Smooth muscle cell (in vitro differentiated cells): ENCODE data around the gene CNNM2. TPM values are rescaled to one million over a fixed set of nuclear protein-coding genes. Genes with fewer than 3 reads are reported as not detected.

ENCODE experiments used
- DNase-seq: peaks from one replicate; lab custom pipeline; 2025; ENCODE audit not compliant: unreplicated experiment; lab: John Stamatoyannopoulos, UW
- H2AFZ ChIP-seq: fragments of 200-600 bp; sonication (generic); 2 replicates; pipeline ENCODE4 v1.6.0; 2016; ENCODE audit warnings: antibody characterized with exemption, low read depth, mild to moderate bottlenecking
- H3F3A ChIP-seq: fragments of 200-600 bp; sonication (generic); 2 replicates; pipeline ENCODE4 v1.6.0; 2017; ENCODE audit warnings: antibody characterized with exemption, low read depth
- H3K27ac ChIP-seq: fragments of 200-600 bp; sonication (generic); 2 replicates; pipeline ENCODE4 v1.5.1; 2016; ENCODE audit warnings: low read depth, mild to moderate bottlenecking
- H3K27me3 ChIP-seq: fragments of 200-600 bp; sonication (generic); 2 replicates; pipeline ENCODE4 v1.6.1; 2016; ENCODE audit warnings: low read depth, mild to moderate bottlenecking
- H3K36me3 ChIP-seq: fragments of 200-600 bp; sonication (generic); 2 replicates; pipeline ENCODE4 v1.5.1; 2016; ENCODE audit warnings: low read depth
- H3K4me1 ChIP-seq: fragments of 200-600 bp; sonication (generic); 2 replicates; pipeline ENCODE4 v1.5.1; 2016; ENCODE audit warnings: low read depth
- H3K4me2 ChIP-seq: fragments of 200-600 bp; sonication (generic); 2 replicates; pipeline ENCODE4 v1.6.0; 2016; ENCODE audit warnings: mild to moderate bottlenecking
- H3K4me3 ChIP-seq: fragments of 200-600 bp; sonication (generic); 2 replicates; pipeline ENCODE4 v1.5.1; 2016; ENCODE audit warnings: mild to moderate bottlenecking
- H3K79me2 ChIP-seq: fragments of 200-600 bp; sonication (generic); 2 replicates; pipeline ENCODE4 v1.6.0; 2016; ENCODE audit warnings: low read depth, mild to moderate bottlenecking
- H3K9ac ChIP-seq: fragments of 200-600 bp; sonication (generic); 2 replicates; pipeline ENCODE4 v1.6.0; 2016; ENCODE audit warnings: low read depth
- H3K9me3 ChIP-seq: fragments of 200-600 bp; sonication (generic); replicated peaks from 2 replicates; pipeline ENCODE4 v1.5.1; 2016; ENCODE audit warnings: low read depth
- H4K20me1 ChIP-seq: fragments of 200-600 bp; sonication (generic); 2 replicates; pipeline ENCODE4 v1.6.0; 2016; ENCODE audit warnings: low read depth
- CTCF ChIP-seq: fragments of 200-600 bp; sonication (generic); IDR thresholded peaks from 2 replicates; pipeline ENCODE4 v1.5.1; 2017; ENCODE audit warnings: borderline replicate concordance, mild to moderate bottlenecking, antibody characterized with exemption; ENCODE audit not compliant: insufficient read depth, poor library complexity, severe bottlenecking
- WGBS: methylation state at CpG from one replicate; pipeline ENCODE4 v1.1.7; 2016; ENCODE audit warnings: low lambda C conversion rate; 5-methylcytosine and 5-hydroxymethylcytosine counted together
- polyA plus RNA-seq: library from polyadenylated mRNA; unstranded; fragments of >200 nt; fragmentation: Nextera tagmentation; extraction: Ambion mirVana; gene quantifications from 2 replicates; pipeline ENCODE4 v1.2.1, GENCODE V29; 2016
- total RNA-seq: library from RNA; depleted of rRNA; stranded (reverse); fragments of >200 nt; gene quantifications from 2 replicates; pipeline ENCODE4 v1.2.3, GENCODE V29; 2014

Gene CNNM2
- total and polyA plus RNA-seq, 2 experiments from 2014 or later = 5.5 to 8.4 TPM

- Histone ChIP-seq H3K27ac (no peak overlapping the region), H3K27me3 (no peaks in the 10 kb centered on the region), H3K9me3 (no peaks in the 10 kb centered on the region), H2AFZ (no peak overlapping the region), H3K4me2 (no peak overlapping the region), H3K4me1 (peaks cover 17% of the 10 kb centered on the region), H3K36me3 (no peaks in the 10 kb centered on the region), H3F3A (peaks cover 8% of the 10 kb centered on the region), H4K20me1 (no peaks in the 10 kb centered on the region), H3K4me3 (no peak overlapping the region), H3K79me2 (no peaks in the 10 kb centered on the region), H3K9ac (no peak overlapping the region)
- TF ChIP-seq CTCF = no peak
- no peak for DNase-seq
- 80% methylated on average over 5 of the region's 5 CpGs for WGBS
These were observed 124.0 kb downstream of the CNNM2 start for GRCh38 chr10:103042129-103042528.

GRCh38 chr10:103042908-103043307 is 124.8 kb downstream of the CNNM2 start:
- Histone ChIP-seq H2AFZ (no peak overlapping the region), H4K20me1 (no peaks in the 10 kb centered on the region), H3K9me3 (no peaks in the 10 kb centered on the region), H3K9ac (no peak overlapping the region), H3K4me2 (no peak overlapping the region), H3K79me2 (no peaks in the 10 kb centered on the region), H3K27me3 (no peaks in the 10 kb centered on the region), H3F3A (peaks cover 8% of the 10 kb centered on the region), H3K4me3 (no peak overlapping the region), H3K4me1 (peaks cover 17% of the 10 kb centered on the region), H3K27ac (no peak overlapping the region), H3K36me3 (no peaks in the 10 kb centered on the region)
- TF ChIP-seq CTCF = no peak
- WGBS = 91% methylated on average over 7 of the region's 7 CpGs
- DNase-seq = no peak

- Histone ChIP-seq H3K4me2 (peak overlapping the region; percentile 7), H3K27ac (peak overlapping the region; percentile 61)
- TF ChIP-seq CTCF = no peak
These were observed 126.9 kb downstream of the CNNM2 start for GRCh38 chr10:103044942-103045489.

GRCh38 chr10:103045961-103046360 is 127.9 kb downstream of the CNNM2 start:
- no peaks in the 10 kb centered on the region for H3K36me3 ChIP-seq
- H3F3A ChIP-seq = peaks cover 8% of the 10 kb centered on the region
- peak overlapping the region; percentile 38 for H3K9ac ChIP-seq
- DNase-seq = no peak
- H3K27ac ChIP-seq = peak overlapping the region; percentile 61
- no peaks in the 10 kb centered on the region for H3K9me3 ChIP-seq
- no peaks in the 10 kb centered on the region for H4K20me1 ChIP-seq
- TF ChIP-seq CTCF = no peak
- no peaks in the 10 kb centered on the region for H3K27me3 ChIP-seq
- no peaks in the 10 kb centered on the region for H3K79me2 ChIP-seq
- H3K4me2 ChIP-seq = peak overlapping the region; percentile 7
- whole genome bisulfite sequencing = 75% methylated on average over 3 of the region's 3 CpGs
- H2AFZ ChIP-seq = no peak overlapping the region
- peaks cover 17% of the 10 kb centered on the region for H3K4me1 ChIP-seq
- H3K4me3 ChIP-seq = no peak overlapping the region

More at GRCh38 chr10:103044942-103045489, 126.9 kb downstream of the CNNM2 start:
- H3K27me3 ChIP-seq = no peaks in the 10 kb centered on the region
- no peak overlapping the region for H3K9ac ChIP-seq
- H3K9me3 ChIP-seq = no peaks in the 10 kb centered on the region
- DNase-seq = no peak
- peaks cover 8% of the 10 kb centered on the region for H3F3A ChIP-seq
- H3K36me3 ChIP-seq = no peaks in the 10 kb centered on the region
- H4K20me1 ChIP-seq = no peaks in the 10 kb centered on the region
- H3K4me1 ChIP-seq = peaks cover 17% of the 10 kb centered on the region
- H3K79me2 ChIP-seq = no peaks in the 10 kb centered on the region
- H2AFZ ChIP-seq = peak overlapping the region; percentile 7
- H3K4me3 ChIP-seq = no peak overlapping the region
- 24% methylated on average over 8 of the region's 8 CpGs for WGBS
